Inferior parietal cortex (tissue), 1 donor: ENCODE data around the gene ZNF445.
"Not testable (repeated sequence)": the region's sequence is repeated elsewhere in the genome, so short reads cannot be mapped to it uniquely, and the experiment has no call there.

ENCODE experiments used
- DNase-seq: peaks from one replicate; pipeline ENCODE4 v3.0.0-alpha.2; 2016; ENCODE audit errors: extremely low spot score

The ZNF445 gene

DNA sequence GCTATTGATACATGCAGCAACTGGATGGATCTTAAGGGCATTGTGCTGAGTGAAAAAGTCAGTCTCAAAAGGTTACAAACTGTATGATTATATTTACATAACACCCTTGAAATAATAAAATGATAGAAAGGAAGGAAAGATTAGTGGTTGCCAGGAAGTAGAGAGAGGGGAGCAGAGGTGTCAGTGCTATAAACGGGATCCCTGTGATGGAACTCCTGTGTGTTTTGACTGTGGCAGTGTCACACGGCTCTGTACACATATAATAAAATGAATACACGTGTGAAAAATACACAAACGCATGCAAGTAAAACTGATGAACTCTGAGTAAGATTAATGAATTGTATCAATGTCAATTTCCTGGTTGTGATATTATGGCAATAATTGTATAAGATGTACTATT lies 78.6 kb downstream of the ZNF445 start:
- DNase-seq = no peak

DNA sequence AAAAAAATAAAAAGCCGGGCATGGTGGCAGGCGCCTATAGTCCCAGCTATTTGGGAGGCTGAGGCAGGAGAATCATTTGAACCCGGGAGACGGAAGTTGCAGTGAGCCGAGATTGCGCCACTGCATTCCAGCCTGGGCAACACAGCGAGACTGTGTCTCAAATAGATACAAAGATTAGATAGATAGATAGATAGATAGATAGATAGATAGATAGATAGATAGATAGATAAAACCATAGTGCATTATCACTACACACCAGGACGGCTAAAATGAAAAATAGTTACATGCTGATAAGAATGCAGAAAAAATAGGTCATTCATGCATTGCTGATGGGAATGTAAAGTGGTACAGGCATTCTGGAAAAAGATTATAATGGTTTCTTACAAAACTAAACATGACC lies 79.2 kb downstream of the ZNF445 start:
- not testable (repeated sequence) for DNase-seq

DNA sequence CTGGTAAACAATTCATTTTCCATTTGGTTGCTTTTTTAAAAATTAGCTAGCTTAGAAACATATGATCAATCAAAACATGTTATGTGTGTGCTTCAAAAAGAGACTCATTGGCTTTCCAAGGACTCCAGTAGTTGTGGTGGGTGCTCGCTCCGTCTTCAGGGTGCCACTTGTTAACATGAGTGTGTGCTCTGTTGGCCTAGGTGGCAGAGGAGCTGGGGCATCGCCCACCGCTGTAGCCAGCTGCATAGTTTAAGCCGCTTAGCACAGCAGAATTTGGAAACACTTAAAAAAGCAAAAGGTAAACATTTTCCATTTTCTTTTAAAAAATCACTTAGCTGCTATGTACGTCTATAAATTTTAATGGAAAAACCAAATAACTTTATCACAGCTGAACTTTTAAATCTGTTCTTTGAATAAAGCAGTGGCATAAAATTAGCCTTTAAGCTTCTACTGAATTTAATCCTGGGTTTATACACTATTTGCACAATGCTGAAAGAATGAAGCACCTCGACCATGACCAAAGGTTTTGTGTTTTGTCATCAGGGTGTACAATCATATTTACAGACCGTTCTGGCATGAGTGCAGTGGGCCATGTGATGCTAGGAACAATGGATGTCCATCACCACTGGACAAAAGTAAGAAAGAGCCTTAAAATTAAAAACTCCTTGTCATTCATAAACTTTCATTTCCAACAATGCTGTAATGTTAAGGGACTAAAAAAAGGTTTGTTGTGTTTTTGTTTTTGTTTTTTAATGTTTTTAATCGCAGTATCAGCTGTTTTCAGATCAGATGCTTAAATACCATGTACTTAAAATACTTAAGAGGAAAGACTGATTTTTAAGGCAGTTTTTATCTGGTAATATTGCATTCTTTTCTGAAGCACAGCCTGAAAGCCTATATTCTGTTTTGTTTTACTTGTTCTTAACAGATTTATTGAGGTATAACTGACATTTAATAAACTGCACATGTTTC lies 81.0 kb downstream of the ZNF445 start:
- no peak for DNase-seq

DNA sequence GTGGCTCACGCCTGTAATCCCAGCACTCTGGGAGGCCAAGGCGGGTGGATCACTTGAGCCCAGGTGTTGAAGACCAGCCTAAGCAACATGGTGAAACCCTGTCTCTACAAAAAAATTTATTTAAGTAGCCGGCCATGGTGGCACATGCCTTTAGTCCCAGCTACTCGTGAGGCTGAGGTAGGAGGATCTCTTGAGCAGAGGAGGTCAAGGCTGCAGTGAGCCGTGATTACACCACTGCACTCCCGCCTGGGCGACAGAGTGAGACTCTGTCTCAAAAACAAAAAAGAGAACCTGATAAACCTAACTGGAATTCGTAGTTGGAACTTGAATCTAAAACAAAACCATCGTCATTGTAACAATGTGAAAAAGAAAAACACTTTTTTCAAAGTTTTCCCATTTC lies 81.8 kb downstream of the ZNF445 start:
- no peak for DNase-seq

DNA sequence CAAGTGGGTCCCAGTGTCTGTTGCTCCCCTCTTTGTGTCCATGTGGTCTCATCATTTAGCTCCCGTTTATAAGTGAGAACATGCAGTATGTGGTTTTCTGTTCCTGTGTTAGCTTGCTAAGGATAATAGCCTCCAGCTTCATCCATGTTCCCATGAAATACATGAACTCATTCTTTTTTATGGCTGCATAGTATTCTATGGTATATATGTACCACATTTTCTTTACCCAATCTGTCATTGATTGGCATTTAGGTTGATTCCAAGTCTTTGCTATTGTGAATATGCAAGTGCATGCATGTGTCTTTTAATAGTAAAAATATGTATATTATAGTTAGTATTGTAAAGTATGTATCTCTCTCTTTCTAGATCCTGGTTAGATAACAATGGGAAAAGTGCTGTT lies 85.0 kb downstream of the ZNF445 start:
- no peak for DNase-seq

DNA sequence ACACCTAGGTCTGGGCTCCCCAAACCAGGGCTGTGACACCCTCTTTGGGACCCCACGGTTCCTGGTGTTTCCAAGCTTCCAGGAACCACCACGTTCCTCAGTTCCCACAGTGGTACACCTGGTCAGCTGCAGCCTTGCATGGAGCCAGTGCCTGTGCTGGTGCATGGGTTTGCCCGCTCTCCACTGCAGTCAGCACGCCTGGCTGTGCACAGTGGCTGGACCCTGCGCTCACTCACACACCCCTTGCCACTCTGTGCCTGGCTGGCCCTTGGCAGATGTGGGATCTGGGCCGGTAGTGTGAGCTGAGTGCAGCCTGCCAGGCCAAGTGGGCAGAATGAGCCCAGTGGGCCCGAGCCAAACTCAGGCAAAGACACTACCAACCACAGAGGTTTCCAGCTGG lies 90.1 kb downstream of the ZNF445 start:
- no peak for DNase-seq
